ENCODE measurements around the gene RAMACL. TPM values are rescaled to one million over a fixed set of nuclear protein-coding genes. Genes with fewer than 3 reads are reported as not detected.
"Not testable (repeated sequence)": the region's sequence is repeated elsewhere in the genome, so short reads cannot be mapped to it uniquely, and the experiment has no call there.

Gene RAMACL
- total RNA-seq (2014; rRNA removed; shearing (Covaris generic)) = 4.1 and 8.0 TPM in 2 replicates

DNA sequence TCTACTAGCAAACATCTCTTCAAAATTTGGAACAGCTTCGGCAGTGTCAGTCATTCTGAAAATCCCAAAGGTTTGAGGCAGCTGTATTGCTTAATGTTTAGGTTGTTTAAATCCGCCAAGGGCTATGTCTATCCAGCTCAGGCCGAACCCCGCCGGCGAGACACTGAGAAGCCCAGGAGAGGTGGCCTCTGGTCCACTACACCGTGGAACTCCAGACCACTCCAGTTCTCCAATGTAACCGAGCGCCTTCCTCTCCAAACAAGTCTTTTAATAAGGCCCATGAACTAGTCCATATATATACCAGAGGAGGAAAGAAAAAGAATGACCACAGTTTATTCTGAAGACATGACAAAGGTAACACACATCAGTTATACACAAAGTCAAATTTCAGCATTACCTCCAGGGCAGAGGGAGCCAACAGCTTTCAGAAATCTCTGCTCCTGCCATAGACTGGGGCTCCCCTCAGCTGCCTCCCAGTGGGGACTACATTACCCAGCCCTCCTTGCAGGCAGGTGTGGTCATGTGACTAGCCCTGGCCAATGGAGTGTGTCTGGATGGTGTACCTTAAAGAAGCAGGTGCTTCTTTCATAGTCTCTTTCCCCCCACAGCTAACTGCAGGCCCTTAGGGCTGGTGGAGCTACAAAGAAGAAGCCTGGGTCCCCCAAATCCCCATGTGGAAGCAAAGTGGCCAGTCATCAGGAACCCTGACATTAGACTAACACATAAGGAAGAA, at the start of gene RAMACL:
TSS of gene RAMACL (minus strand) at position 255 of the 733 bp plus-strand sequence. CDS start at position 54, 201 bp downstream.
- DNase-seq (ENCODE audit: low spot score) = peak; percentile 87
- in situ Hi-C loops (cut with HindIII; ENCODE audit: low sequenced_read_pairs) = no loop called here

DNA sequence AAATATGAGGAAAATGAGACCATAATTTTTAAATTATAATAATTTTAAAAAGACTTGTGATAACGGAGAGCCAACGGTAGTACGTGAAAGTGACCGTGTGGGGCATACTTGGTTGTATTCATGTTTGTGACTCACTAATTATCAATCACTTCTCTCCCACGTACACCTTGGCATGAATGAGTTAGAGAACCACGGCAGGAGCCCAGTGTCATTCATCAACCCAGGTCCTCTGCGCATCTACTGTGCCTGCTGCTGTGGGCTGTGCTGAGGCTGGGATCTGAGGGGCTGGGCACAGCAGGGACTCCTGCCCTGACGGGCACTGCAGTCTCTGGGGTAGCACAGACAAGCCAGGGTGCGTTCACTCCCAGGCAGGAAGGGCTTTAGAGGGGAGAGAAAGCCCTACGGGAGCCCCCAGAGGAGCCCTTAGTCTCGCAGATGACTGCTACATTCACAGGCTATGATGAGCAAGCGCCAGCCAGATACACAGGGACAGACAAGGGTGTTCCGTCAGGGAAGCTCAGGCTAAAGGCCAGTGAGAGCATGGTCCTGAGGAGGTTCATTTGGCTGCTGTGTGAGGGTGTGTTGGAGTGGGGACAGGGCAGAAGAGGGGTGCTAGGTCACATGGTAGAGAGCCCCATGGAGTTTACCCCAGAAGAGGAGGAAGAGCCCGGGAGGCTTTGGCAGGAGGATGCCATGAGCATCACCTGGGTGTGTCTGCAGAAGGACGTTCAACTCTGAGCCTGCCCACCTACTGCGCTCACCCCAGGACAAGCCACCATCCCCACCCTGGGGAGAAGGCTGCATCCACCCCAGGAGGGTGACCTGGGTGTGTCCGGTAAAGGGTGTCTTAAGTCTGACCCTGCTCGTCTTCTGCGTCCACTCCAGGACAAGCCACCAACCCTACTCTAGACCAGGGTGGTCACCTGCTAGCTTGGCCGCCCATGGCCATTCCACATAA, 48.8 kb upstream of the RAMACL start:
- in situ Hi-C loops (cut with HindIII; ENCODE audit: low sequenced_read_pairs) = no loop called here

DNA sequence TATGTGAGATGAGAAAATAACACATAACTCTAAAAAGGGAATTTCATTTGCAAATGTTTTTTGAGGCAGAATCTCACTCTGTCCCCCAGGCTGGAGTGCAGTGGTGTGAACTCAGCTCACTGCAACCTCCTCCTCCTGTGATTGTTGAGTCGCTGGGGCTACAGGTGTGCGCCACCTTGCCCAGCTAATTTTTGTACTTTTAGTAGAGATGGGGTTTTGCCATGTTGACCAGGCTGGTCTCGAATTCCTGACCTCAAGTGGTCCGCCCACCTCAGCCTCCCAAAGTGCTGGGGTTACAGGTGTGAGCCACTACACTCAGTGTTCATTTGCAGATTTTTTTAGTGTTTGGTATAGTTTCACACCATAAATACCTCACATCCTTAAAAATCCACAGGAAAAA, 48.1 kb upstream of the RAMACL start:
- DNase-seq (ENCODE audit: low spot score); in situ Hi-C loops (cut with HindIII; ENCODE audit: low sequenced_read_pairs): not testable (repeated sequence)

More for the DNA sequence above, 48.8 kb upstream of the RAMACL start:
- no peak for DNase-seq (ENCODE audit: low spot score)

DNA sequence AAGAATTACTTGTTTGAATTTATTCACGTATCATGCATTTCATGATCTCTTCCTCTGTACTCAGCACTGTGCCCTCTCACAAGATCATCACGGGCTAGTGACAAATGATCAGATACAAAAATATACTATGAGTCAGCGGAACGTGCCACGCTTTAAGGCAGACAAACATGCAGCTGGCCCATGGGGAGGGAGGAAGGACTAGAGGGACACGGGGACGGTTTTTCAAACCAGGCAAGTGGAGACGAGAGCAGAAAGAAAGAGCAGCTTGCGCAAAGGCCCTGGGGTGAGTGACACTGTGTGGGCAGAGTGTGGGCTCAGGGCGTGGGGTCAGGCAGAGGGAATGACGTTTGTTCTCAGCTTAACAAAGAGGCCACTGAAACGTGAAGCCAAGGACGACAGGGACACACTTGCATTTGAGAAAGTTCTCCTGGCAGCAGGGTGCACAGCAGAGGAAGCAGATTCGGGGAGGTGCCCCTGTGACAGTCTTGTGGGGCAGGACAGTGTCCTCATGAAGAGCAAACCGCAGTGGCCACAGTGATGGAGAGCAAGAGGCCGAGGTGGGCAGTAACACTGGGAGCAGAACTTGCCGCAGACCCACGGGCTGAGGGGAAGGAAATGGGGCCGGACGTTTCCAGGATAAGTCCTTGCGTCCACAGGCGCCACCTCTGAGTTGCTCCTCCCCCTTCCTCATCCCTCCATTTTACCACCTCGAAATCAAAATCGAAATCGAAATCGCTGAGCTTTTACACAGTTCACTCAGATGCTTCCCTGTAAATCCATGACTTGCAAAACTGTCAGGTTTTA, 47.5 kb upstream of the RAMACL start:
- in situ Hi-C loops (cut with HindIII; ENCODE audit: low sequenced_read_pairs) = no loop called here
- no peak for DNase-seq (ENCODE audit: low spot score)

DNA sequence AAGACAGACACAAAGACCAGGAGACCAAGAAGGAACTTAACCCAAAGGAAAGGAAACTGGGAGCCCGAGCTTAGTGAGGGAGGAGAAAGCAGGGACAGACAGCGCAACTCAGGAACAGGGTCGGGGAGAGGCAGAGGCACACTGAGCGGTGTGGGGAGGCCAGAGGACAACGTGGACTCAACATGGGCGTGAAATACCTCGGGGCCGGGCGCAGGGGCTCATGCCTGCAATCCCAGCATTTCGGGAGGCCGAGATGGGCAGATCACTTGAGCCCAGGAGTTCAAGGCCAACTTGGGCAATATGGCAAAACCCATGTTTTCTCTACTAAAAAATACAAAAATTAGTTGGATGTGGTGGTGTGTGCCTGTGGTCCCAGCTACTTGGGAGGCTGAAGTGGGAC, 46.3 kb upstream of the RAMACL start:
- DNase-seq (ENCODE audit: low spot score) = no peak
- in situ Hi-C loops (cut with HindIII; ENCODE audit: low sequenced_read_pairs) = no loop called here

DNA sequence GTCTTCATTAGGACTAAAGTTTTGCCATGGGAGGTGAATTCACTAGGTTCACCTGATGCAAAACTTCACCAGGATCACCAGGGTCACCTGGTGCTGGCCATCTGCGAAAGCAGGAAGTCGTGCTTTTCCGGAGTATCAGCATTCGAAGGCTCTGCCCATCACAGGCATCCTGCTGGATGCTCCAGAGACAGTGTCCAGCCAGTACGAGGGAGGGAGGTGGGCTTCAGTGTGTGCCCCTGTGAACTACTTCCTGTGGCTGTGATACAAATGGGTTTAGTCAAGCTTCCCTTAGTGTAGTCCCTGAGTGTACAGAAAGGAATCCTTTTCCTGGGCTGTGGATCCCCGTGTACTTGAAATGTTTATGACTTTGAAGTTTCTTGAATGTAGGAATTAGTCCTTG, 44.0 kb upstream of the RAMACL start:
- in situ Hi-C loops (cut with HindIII; ENCODE audit: low sequenced_read_pairs) = no loop called here
- DNase-seq (ENCODE audit: low spot score) = no peak

DNA sequence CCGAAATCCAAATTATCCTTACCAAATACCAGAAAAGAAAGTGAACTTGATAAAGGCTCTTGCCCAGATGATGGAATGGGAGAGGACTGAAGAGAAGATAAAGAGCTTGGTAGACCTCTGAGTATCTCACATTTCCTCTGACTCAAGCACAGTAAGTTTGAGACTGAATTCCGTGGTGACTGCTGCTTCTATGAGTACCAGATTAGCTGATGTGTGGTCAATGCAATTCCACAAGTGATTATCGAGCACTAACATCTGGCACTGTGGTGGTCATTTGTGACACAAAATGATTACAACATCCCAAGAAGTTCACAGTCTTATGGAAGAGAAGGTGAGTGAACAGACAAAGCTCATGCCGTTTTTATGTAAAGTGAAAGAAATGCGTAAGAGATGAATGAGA, 43.1 kb upstream of the RAMACL start:
- in situ Hi-C loops (cut with HindIII; ENCODE audit: low sequenced_read_pairs) = no loop called here
- no peak for DNase-seq (ENCODE audit: low spot score)

DNA sequence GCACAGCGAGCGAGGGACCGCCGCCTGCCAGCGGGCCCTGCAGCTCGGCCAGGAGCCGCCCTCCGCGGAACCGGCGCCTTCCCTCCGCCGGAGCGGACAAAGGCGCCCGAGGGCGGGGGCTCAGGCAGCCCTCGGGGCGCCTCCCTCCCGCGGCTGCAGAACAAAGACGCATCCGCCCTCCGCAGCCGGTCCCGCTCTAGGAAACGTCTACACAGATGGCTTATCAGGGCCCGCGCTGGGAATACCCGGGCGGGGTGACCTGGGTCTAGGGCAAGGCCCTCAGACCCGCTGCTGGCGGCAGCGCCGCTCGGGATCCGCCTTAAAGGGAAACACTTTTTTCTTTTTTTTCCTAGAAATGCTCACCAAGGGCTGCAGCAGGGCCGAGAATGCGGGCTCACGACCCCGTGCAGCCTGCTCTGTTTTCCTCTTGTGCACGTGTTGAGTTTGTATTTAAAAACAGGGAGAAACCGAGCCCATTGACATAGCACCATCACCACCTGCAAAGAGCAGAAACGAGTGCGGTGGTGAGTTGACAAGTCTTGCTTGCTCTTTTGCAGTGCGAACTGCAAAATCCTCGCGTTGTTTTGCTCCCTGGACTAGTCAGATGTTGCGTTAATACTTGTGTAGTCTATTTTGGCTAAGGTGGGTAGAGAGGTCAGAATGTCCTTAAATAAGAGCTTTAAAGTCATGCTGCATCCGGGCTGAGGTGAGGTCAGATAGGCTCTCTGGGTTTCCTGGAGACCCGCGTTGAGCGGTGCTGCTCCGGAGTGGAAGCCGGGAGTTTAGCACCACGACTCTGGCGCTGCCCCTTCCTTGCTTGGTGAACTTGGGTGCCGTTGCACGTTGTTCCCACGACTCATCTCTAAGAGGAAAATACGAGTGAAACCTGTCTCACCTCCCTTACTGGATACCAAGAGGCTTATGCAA, 41.7 kb upstream of the RAMACL start:
- in situ Hi-C loops (cut with HindIII; ENCODE audit: low sequenced_read_pairs) = no loop called here

DNA sequence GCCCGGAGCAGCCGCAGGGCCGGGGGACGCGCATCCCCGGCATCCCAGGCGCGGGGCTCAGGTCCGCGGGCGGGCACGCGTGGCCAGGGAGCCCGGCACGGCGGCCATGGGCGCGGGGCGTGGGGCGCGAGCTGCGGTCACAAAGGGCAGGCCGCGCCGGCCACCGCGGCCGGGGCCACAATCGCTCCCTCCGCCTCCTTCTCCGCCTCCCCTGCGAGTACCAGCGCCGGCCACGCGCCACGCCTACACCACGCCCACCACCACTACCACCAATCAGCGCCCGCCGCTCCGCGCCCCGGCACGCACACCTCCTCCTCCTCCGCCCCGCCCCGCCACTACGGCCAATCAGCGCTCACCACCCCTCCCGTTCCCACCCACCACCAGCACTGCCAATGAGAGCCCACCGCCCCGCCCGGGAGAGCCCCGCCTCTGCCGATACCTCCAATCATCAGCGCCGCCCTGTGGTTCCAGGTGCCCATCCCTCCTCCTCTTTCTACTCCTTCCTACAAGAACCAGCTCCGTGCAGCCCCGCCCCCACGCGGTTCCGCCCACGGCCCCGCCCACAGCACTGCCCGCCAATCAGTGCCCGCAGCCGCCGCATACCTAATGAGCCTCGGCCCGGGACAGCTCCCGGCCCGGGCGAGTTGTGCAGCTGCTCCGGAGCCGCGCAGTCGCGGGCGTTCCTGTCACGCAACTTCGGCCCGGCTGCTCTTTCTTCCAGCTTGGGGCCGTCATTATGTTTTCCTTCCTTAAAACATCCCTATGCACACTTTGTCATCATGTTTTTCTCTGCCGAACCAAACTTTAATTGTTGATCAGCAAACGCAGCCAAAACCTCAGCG, 40.8 kb upstream of the RAMACL start, which contains the start of gene RPS6KA2:
TSS of gene RPS6KA2 (minus strand) at position 219 of the 842 bp plus-strand sequence. CDS start 232 bp downstream, outside the sequence.
- peak; percentile 100 for DNase-seq (ENCODE audit: low spot score)
- in situ Hi-C loops (cut with HindIII; ENCODE audit: low sequenced_read_pairs) = no loop called here

More for the DNA sequence above, 41.7 kb upstream of the RAMACL start:
- peak; percentile 52 for DNase-seq (ENCODE audit: low spot score)

DNA sequence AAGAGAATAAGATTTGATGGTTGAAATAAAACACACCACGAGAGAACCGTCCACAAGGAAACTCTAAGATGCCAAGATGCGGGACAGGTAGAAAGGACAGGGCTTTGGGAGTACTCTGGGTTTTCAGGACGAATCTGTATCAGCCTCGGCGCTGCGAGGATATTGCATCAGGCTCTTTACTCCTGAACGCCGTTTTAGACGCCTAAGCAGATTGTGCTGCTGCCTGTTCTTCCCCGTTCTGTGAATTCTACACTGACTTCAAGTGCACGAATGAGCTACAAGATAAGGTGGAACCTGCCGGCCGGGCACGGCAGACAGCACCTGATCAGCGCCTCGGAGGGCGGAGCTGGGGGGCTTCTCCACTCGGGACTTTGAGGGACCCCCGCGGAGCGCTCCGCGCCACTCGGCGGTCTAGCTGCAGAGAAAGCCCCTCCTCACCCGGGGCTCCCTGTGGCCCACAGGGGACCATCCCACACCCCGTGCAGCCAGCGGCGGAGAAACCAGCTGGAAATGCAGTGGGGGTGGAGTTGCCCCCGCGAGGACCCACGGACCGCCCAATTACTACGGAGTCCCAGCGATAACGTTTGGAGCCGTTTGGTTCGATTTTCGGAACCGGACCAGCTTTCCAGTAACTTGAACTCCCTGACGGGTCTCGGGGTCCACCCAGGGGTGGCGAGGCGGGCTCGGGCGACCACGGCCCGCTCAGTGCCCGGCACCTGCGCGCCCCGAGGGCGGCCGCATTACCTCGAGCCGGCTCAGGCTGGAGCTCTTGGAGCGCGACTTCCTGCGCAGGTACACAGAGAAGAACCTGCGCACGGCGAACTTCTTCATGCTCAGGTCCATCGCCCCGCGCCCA, 39.9 kb upstream of the RAMACL start:
- DNase-seq (ENCODE audit: low spot score) = peak; percentile 65
- in situ Hi-C loops (cut with HindIII; ENCODE audit: low sequenced_read_pairs) = no loop called here

DNA sequence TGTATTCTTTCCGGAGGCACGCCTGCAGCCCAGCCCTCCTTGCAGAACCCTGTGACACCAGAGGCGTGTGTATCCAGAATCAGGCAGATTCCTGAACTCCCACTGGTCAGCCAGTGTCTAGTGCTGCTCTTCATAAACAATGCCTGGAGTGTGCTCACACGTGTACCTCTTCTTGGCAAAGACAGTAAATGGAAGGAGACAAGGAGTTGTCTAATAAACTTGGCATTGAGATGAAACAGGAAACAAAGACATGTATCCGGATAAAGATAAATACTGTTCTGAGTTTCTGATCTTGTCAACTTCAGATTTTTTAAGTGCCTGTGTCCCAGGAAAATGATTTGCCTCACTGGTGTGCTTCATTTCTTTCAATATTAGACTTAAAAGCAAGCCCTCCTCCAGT, 38.9 kb upstream of the RAMACL start:
- peak; percentile 32 for DNase-seq (ENCODE audit: low spot score)
- in situ Hi-C loops (cut with HindIII; ENCODE audit: low sequenced_read_pairs) = no loop called here

DNA sequence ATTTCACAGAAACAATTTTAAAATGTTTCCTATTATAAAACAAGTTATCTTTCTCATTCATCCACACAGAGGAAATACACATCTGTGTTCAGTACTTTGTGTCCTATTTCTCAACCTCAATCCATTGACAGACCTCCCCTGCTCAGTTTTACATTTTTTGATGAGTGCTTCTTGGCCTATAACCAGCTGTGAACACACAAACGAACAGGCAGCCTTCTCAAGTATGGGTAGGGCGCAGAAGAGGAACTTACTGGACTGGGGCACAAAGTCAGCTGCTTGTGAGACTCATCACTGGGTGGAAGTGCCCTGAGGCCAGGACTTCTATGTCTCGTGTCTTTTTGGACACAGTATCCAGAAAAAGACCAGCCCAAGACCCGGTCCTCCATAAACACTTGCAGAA, 37.8 kb upstream of the RAMACL start:
- in situ Hi-C loops (cut with HindIII; ENCODE audit: low sequenced_read_pairs) = no loop called here
- no peak for DNase-seq (ENCODE audit: low spot score)

DNA sequence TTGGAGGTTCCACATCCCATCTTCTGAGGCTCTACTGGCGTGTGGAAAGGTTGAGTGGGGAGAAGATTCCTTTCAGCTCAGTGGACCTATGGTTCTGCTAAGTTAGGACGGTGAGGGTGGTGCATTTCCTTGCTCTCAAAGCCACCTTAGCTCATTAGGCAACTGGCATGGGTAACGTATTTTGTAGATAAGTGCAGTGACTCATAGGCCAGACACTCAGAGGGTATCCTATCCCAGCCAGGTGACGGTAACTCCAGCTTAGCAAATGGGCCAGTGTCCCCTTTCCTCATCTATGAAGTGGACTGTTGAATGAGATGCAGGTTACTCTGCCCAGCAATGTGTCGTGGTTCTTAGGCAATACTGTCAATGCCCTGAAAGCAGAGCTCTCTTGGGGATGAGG, 36.8 kb upstream of the RAMACL start:
- in situ Hi-C loops (cut with HindIII; ENCODE audit: low sequenced_read_pairs) = no loop called here
- no peak for DNase-seq (ENCODE audit: low spot score)

DNA sequence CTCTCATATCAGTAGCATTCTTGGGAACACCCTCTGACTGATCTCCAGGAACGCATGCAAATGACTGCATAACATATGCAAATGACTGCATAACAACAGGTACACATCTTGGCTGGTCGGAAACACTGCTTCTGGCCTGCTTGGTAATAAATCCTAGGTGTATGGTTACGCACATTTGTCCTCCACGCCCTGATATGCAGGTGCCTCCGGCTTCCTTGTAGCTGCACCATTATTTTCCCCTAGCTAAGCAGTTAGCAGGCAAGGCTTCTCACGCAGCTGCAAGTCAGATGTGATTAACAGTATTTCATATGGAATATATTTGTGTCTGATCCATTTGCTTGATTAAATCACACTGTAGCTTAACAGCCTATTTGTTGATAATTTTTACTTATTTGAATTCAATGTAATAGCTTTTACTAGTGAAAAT, 34.6 kb upstream of the RAMACL start:
- no peak for DNase-seq (ENCODE audit: low spot score)
- in situ Hi-C loops (cut with HindIII; ENCODE audit: low sequenced_read_pairs) = no loop called here

DNA sequence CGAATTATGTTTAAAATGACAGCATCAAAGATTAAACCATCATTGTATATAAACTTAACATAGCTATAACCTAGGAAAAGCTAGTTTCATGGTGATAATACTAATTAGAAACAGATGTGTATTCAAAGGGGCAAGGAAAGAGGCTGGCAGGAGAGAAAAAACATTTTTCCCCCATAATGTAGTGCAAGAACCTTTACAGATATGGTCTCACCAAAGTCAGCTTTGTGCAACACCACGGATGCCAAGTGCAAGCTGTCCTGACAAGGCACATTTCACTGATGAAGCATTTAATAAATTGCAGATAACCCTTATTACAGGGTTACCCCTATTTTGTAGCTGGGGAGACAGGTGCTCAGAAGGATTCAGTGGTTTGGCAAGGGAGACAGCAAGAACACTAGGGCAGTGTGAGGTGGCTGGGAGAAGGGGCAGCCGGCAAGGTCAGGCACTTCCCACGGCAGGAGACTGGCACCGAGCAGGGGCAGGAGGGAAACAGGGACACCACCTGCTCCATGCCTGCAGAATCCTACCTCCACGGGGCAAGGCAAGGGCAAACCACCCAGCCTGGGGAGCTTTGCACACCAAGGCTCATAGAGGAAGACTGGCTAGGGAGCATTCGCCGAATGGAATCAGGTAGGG, 34.1 kb upstream of the RAMACL start:
- in situ Hi-C loops (cut with HindIII; ENCODE audit: low sequenced_read_pairs) = no loop called here
- DNase-seq (ENCODE audit: low spot score) = peak; percentile 74

DNA sequence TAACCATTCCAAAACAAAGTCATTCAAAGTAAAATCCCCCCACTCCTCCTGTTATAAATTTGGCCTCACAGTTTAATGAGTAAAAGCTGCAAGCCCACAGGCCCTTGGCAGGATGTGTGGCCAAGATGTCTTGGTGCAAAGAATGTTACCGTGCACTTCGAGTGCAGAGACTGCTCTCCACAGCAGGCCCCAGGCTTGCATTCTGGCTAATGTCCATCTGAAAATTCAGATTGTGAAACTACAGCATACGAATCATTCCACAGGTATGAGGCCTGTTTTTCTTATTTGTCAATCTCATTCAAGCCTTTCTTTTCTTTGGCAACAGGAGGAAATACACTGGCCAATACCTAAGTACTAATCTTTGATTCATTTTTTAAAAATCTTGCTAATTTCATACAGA, 33.4 kb upstream of the RAMACL start:
- in situ Hi-C loops (cut with HindIII; ENCODE audit: low sequenced_read_pairs) = no loop called here
- DNase-seq (ENCODE audit: low spot score) = peak; percentile 62

Data from G401 (cell line).